Measurements from ENCODE around the gene TDP2. TPM values are rescaled to one million over a fixed set of nuclear protein-coding genes. Genes with fewer than 3 reads are reported as not detected.

TDP2 gene
- total RNA-seq, 1 donor from 2014 or later = 26.6 TPM

GRCh38 chr6:24692848-24693592, 26.3 kb upstream of the TDP2 start:
- Histone ChIP-seq H3K4me3 (ENCODE audit: low read depth, low read length) (no peak overlapping the region), H3K27me3 (ENCODE audit: control insufficient read depth, insufficient read depth, low read length) (no peaks in the 10 kb centered on the region), H3K36me3 (ENCODE audit: control insufficient read depth, insufficient read depth, low read length) (no peaks in the 10 kb centered on the region)
- no peak for DNase-seq (ENCODE audit: low read depth)
- TF ChIP-seq CTCF (IDR thresholded peaks at IDR 0.05; ENCODE audit: insufficient read depth, low read length, poor library complexity, severe bottlenecking) = no peak

- no peak for TF ChIP-seq CTCF (IDR thresholded peaks at IDR 0.05; ENCODE audit: insufficient read depth, low read length, poor library complexity, severe bottlenecking)
- no peak overlapping the region for H3K4me3 ChIP-seq (ENCODE audit: low read depth, low read length)
- no peaks in the 10 kb centered on the region for H3K27me3 ChIP-seq (ENCODE audit: control insufficient read depth, insufficient read depth, low read length)
- DNase-seq (ENCODE audit: low read depth) = no peak
- no peaks in the 10 kb centered on the region for H3K36me3 ChIP-seq (ENCODE audit: control insufficient read depth, insufficient read depth, low read length)
Measured at GRCh38 chr6:24692415-24692814, 25.7 kb upstream of the TDP2 start.

- Histone ChIP-seq H3K36me3 (ENCODE audit: control insufficient read depth, insufficient read depth, low read length) (no peaks in the 10 kb centered on the region), H3K4me3 (ENCODE audit: low read depth, low read length) (no peak overlapping the region), H3K27me3 (ENCODE audit: control insufficient read depth, insufficient read depth, low read length) (no peaks in the 10 kb centered on the region)
- no peak for TF ChIP-seq CTCF (IDR thresholded peaks at IDR 0.05; ENCODE audit: insufficient read depth, low read length, poor library complexity, severe bottlenecking)
- DNase-seq (ENCODE audit: low read depth) = no peak
Measured at GRCh38 chr6:24692003-24692402, 25.3 kb upstream of the TDP2 start.

- Histone ChIP-seq H3K4me3 (ENCODE audit: low read depth, low read length) (no peak overlapping the region), H3K36me3 (ENCODE audit: control insufficient read depth, insufficient read depth, low read length) (no peaks in the 10 kb centered on the region), H3K27me3 (ENCODE audit: control insufficient read depth, insufficient read depth, low read length) (no peaks in the 10 kb centered on the region)
- no peak for DNase-seq (ENCODE audit: low read depth)
- TF ChIP-seq CTCF (IDR thresholded peaks at IDR 0.05; ENCODE audit: insufficient read depth, low read length, poor library complexity, severe bottlenecking) = no peak
Measured at GRCh38 chr6:24691550-24691949, 24.9 kb upstream of the TDP2 start.

- H3K36me3 ChIP-seq (ENCODE audit: control insufficient read depth, insufficient read depth, low read length) = no peaks in the 10 kb centered on the region
- DNase-seq (ENCODE audit: low read depth) = no peak
- no peaks in the 10 kb centered on the region for H3K27me3 ChIP-seq (ENCODE audit: control insufficient read depth, insufficient read depth, low read length)
- no peak for TF ChIP-seq CTCF (IDR thresholded peaks at IDR 0.05; ENCODE audit: insufficient read depth, low read length, poor library complexity, severe bottlenecking)
- H3K4me3 ChIP-seq (ENCODE audit: low read depth, low read length) = no peak overlapping the region
Measured at GRCh38 chr6:24690593-24690992, 23.9 kb upstream of the TDP2 start.

GRCh38 chr6:24689964-24690363, 23.3 kb upstream of the TDP2 start:
- TF ChIP-seq CTCF (IDR thresholded peaks at IDR 0.05; ENCODE audit: insufficient read depth, low read length, poor library complexity, severe bottlenecking) = no peak
- H3K36me3 ChIP-seq (ENCODE audit: control insufficient read depth, insufficient read depth, low read length) = no peaks in the 10 kb centered on the region
- no peak for DNase-seq (ENCODE audit: low read depth)
- no peak overlapping the region for H3K4me3 ChIP-seq (ENCODE audit: low read depth, low read length)
- H3K27me3 ChIP-seq (ENCODE audit: control insufficient read depth, insufficient read depth, low read length) = no peaks in the 10 kb centered on the region

Data from kidney epithelial cell (primary cell).